ENCODE data around the gene RORB. TPM values are rescaled to one million over a fixed set of nuclear protein-coding genes. Genes with fewer than 3 reads are reported as not detected.

The RORB gene
- total RNA-seq, 1 donor from 2014 or later = 0.02 TPM

DNA sequence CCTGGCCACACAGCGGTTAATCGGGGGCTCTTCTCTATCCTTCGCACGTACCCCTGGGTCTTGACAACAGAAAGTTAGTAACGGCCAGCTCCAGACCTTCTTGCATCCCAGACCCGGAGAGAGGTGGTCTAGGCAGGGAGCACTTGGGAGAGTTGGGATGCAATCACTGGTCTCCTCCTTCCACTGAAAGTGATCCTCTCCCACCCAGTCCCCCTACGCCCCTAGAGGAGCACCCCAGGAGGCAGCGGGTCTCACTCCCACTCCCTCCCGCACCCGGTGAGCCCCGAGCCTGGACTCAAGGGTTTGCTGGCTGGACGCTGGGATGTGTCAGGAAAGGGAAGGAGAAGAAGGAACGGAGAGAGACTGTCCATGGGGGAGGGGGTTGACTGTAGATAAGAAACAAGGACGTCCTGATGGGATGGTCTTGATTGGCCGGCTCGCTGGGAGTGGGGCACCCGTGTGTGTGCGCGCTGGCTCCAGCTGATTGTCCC, 2.0 kb downstream of the RORB start:
- DNase-seq = no peak
- peaks cover 3% of the 10 kb centered on the region for H3K9me3 Mint-ChIP-seq
- intact Hi-C loops (cut with micrococcal nuclease) = no loop called here
- H3K27ac Mint-ChIP-seq = no peak overlapping the region
- no peaks in the 10 kb centered on the region for H3K36me3 Mint-ChIP-seq (ENCODE audit: low read depth)
- H3K4me3 Mint-ChIP-seq = peak overlapping the region; percentile 88
- H3K27me3 Mint-ChIP-seq = peaks cover 62% of the 10 kb centered on the region
- H3K4me1 Mint-ChIP-seq = peaks cover 32% of the 10 kb centered on the region

DNA sequence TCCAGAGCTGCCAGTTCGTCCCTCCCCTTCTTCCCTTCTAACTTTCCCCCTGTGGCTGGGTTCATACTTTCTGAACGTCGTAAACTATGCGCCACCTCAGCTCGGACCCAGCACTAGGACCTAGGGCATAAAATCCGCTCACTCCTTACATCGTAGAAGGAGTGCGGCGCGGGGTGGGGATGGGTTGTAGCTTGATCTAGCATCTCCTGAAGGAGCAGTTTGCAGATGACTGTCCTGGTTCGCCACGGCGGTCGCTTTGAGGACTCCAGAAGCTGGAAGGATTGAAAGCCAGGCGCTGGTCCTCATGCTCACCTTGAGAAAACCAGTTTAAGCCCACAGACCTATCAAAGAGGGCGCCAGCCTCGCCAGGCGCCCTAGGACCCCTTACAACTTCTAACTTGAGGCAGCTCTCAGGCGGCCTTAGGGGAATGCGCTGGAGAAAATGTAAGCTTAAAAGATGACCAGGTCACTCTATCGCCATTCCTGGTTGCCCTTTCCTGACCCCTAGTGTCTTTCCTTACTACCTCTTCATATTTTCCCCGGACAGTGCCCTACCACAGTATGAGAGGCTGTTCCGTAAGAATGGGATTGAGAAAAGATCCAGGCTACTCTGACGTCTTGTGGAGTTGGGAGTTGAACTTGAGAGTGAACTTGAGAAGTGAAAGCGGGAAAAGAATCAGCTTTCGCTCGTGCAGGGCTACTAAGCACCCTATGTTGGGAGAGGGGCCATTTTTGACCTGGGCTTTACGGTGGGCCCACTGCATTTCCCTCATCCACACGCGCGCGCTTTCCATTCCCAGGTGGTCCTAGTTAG, 2.8 kb downstream of the RORB start:
- Mint-ChIP-seq H3K4me3 (peak overlapping the region; percentile 88), H3K9me3 (peaks cover 3% of the 10 kb centered on the region), H3K4me1 (peaks cover 32% of the 10 kb centered on the region), H3K36me3 (ENCODE audit: low read depth) (no peaks in the 10 kb centered on the region), H3K27ac (no peak overlapping the region), H3K27me3 (peaks cover 57% of the 10 kb centered on the region)
- peak; percentile 56 for DNase-seq
- intact Hi-C loops (cut with micrococcal nuclease) = no loop called here

DNA sequence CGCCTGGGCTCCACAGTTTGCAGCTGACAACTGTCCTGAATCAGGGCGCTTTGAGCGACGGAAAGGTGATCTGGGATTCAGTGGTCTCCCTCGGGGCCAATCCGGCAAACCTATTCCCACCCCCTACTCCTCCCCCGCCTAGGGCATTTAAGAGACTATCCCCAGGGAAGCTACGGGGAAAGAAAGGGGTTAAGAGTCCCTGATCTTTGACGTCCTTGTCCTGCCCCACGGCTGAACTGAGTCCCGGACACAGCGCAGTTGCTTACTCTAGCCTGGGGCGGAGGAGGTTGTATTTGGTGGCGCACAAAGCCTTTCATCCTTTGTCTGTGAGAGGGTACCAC, 3.4 kb downstream of the RORB start:
- peaks cover 57% of the 10 kb centered on the region for H3K27me3 Mint-ChIP-seq
- H3K9me3 Mint-ChIP-seq = peaks cover 3% of the 10 kb centered on the region
- H3K27ac Mint-ChIP-seq = no peak overlapping the region
- H3K36me3 Mint-ChIP-seq (ENCODE audit: low read depth) = no peaks in the 10 kb centered on the region
- peaks cover 32% of the 10 kb centered on the region for H3K4me1 Mint-ChIP-seq
- intact Hi-C loops (cut with micrococcal nuclease) = no loop called here
- peak; percentile 55 for DNase-seq
- peak overlapping the region; percentile 88 for H3K4me3 Mint-ChIP-seq

DNA sequence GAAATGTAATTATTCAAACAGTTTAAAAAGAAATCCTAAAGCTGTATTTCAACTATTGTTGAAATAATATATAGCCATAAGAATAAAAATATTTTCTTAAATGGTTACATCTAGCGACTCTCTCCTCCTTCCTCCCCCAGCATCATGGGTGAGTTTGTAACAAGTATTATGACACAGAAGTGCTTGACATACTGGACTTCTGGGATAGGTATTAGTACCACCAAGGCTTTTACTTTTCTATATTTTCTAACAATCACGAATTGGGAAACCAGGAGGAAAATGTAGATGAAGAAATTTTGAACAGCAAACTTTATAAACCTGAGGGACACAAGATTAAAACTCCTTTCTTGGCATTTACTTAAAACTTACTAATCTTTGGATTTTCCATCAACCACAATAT, 4.4 kb downstream of the RORB start:
- intact Hi-C loops (cut with micrococcal nuclease) = no loop called here
- H3K36me3 Mint-ChIP-seq (ENCODE audit: low read depth) = no peaks in the 10 kb centered on the region
- no peak overlapping the region for H3K4me3 Mint-ChIP-seq
- H3K27ac Mint-ChIP-seq = no peak overlapping the region
- H3K27me3 Mint-ChIP-seq = peaks cover 51% of the 10 kb centered on the region
- peaks cover 3% of the 10 kb centered on the region for H3K9me3 Mint-ChIP-seq
- peaks cover 30% of the 10 kb centered on the region for H3K4me1 Mint-ChIP-seq
- no peak for DNase-seq

DNA sequence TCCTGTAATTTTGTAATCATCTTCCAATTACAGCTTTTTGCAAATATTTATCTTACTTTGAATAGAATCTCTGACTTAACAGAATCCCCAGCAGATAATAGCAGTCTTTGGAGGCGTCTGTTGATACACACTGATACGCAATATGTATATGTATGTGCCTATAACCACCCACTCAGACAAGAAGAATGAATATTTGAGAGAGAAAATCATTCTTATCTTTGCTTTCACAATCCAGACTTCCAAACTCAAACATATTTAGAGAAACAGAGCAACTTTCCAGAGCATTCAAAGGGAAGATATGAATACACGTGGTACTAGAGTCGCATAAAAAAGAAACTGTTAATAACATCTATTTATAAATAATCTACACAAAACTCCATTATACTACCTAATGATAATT, 6.1 kb downstream of the RORB start:
- DNase-seq = no peak
- no peak overlapping the region for H3K4me3 Mint-ChIP-seq
- H3K9me3 Mint-ChIP-seq = peaks cover 3% of the 10 kb centered on the region
- no peaks in the 10 kb centered on the region for H3K36me3 Mint-ChIP-seq (ENCODE audit: low read depth)
- intact Hi-C loops (cut with micrococcal nuclease) = no loop called here
- peaks cover 36% of the 10 kb centered on the region for H3K27me3 Mint-ChIP-seq
- H3K4me1 Mint-ChIP-seq = peaks cover 21% of the 10 kb centered on the region
- H3K27ac Mint-ChIP-seq = no peak overlapping the region

DNA sequence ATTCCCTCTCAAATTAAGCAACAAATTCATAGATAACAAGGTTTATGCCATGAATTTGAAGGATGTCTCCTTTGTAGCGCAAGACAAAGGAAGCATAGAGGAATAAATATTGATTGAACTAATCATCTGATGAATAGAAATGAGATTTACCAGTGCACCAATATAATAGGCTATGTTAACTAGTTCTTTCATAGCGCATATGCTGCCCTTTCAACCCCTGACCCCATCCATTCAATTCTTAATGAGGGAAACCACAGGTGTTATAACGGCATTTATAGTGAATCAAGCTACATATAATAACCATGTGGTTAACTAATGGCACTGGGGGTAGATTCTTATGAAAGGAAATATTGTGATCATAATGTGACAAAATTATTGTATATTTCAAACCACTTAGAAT, 6.5 kb downstream of the RORB start:
- peaks cover 3% of the 10 kb centered on the region for H3K9me3 Mint-ChIP-seq
- no peak for DNase-seq
- intact Hi-C loops (cut with micrococcal nuclease) = no loop called here
- peaks cover 35% of the 10 kb centered on the region for H3K27me3 Mint-ChIP-seq
- H3K4me3 Mint-ChIP-seq = no peak overlapping the region
- H3K4me1 Mint-ChIP-seq = peaks cover 19% of the 10 kb centered on the region
- no peaks in the 10 kb centered on the region for H3K36me3 Mint-ChIP-seq (ENCODE audit: low read depth)
- no peak overlapping the region for H3K27ac Mint-ChIP-seq

DNA sequence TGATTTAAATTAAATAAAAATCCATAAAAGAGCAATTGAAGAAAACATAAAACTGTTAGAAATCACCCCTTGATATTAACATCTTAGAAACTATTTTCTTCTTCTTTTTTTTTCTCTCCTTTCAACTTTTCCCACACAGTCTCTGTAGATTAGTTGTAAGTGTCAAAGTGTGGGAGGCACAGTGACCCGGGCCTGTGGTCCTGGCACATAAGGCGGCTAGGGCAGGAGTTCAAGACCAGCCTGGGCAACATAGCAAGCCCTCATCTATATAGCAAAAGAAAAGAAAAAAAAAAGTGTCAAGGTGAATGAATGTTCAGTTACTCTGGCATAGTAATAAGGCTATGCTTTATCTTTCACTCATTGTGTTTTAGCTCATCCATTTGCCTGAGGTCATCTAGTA, 14.2 kb downstream of the RORB start:
- no peaks in the 10 kb centered on the region for H3K36me3 Mint-ChIP-seq (ENCODE audit: low read depth)
- no peak for DNase-seq

DNA sequence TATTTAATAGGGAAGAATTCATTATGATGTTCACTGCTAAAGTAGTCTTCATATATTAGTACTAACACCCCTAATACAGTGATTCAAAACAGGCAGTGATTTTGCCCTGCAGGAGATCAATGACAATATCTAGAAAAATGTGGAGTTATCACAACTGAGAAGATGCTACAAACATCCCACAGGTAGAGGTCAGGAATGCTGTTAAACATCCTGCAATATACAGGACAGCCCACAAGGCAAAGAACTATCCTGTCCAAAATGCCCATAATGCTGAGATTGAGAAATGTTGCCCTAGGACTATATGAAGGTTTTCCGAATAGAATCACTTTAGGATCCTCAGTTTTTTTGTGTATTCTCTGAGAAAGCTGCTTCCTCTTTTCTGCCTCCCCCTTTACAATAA, 15.3 kb downstream of the RORB start:
- H3K4me1 Mint-ChIP-seq = no peaks in the 10 kb centered on the region
- H3K9me3 Mint-ChIP-seq = no peaks in the 10 kb centered on the region
- no peaks in the 10 kb centered on the region for H3K36me3 Mint-ChIP-seq (ENCODE audit: low read depth)
- peaks cover 4% of the 10 kb centered on the region for H3K27me3 Mint-ChIP-seq
- no peak overlapping the region for H3K27ac Mint-ChIP-seq
- no peak overlapping the region for H3K4me3 Mint-ChIP-seq
- intact Hi-C loops (cut with micrococcal nuclease) = no loop called here
- DNase-seq = no peak

More for the DNA sequence above, 14.2 kb downstream of the RORB start:
- no peaks in the 10 kb centered on the region for H3K4me1 Mint-ChIP-seq
- intact Hi-C loops (cut with micrococcal nuclease) = no loop called here
- no peak overlapping the region for H3K4me3 Mint-ChIP-seq
- H3K27ac Mint-ChIP-seq = no peak overlapping the region
- H3K9me3 Mint-ChIP-seq = no peaks in the 10 kb centered on the region
- H3K27me3 Mint-ChIP-seq = peaks cover 4% of the 10 kb centered on the region

DNA sequence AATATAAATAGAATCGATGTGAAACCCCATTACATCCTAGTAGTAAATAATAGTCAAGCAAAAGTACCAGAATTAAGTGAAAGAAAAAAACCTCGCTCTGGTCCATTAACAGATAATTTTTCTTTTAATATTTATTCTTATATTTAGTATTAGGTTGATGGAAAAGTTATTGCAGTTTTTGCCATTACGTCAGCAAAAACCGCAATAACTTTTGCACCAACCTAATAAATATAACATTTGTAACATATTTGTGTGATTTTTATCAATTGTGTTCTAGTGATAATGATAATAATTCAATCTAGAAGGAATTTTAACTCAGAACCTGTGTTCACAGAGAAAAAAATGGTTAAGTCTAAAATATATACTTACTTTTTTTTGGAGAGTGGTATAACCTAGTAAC, 16.1 kb downstream of the RORB start:
- Mint-ChIP-seq H3K27me3 (peaks cover 4% of the 10 kb centered on the region), H3K36me3 (ENCODE audit: low read depth) (no peaks in the 10 kb centered on the region), H3K4me3 (no peak overlapping the region), H3K9me3 (no peaks in the 10 kb centered on the region), H3K4me1 (no peaks in the 10 kb centered on the region), H3K27ac (no peak overlapping the region)
- intact Hi-C loops (cut with micrococcal nuclease) = no loop called here
- no peak for DNase-seq

DNA sequence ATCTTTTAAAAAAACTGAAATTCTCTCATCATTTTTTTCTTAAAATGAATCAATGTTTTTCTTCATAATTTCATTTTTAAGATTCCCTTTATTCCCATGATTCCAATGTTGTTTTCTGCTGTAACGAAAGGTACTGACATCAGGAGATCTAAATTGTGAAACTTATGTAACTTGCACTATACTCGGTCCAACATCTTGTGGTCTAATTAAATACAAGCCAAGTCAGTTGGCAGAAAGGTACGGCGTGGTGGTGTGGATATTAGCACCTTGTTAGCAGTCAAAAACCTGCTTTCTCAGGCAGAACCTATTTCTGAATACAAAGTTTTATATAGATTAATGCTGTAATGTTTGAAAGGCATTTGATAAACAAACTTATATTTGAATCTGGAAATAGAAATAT, 20.1 kb downstream of the RORB start:
- Mint-ChIP-seq H3K27me3 (no peaks in the 10 kb centered on the region), H3K27ac (no peak overlapping the region), H3K4me3 (no peak overlapping the region), H3K4me1 (no peaks in the 10 kb centered on the region), H3K36me3 (ENCODE audit: low read depth) (no peaks in the 10 kb centered on the region), H3K9me3 (no peaks in the 10 kb centered on the region)
- no peak for DNase-seq
- intact Hi-C loops (cut with micrococcal nuclease) = no loop called here

DNA sequence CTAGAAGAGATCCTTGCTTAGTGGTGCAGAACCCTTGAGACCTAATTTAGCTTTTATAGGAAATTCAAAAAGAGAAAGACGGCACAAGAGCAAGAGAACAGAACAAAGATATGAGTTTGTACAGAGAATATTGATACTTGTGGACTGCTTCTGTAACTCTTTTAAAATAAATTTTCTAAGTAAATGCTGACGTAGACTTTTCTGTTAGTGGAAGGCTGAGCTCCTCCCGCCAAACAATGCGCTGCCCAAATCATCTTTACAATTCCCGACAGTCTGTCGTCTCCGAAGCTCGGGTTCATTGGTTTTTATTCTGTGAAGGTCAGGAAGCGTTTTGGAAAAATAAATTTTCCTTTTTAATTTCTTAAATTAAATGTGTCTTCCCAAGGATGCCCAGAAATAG, 22.3 kb downstream of the RORB start:
- intact Hi-C loops (cut with micrococcal nuclease) = no loop called here

DNA sequence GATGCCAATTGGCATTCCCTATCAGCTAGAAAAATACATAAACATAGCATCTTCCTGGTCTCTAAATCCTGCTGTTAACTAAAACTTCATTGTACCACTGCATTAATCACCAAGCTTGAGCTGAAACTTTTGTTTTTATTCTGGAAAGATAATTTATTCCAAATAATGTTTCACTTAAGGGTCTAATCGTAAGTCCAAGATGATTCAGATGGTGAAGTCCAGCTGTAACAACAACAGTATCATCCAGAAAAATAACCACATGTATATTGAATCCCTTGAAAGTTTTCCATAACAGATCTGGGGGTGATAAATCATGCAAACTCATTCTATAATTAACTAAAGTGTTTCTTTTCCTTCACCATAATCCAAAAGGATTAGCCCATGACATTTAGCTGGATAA, 23.9 kb downstream of the RORB start:
- DNase-seq = no peak
- Mint-ChIP-seq H3K27me3 (peaks cover 3% of the 10 kb centered on the region), H3K36me3 (ENCODE audit: low read depth) (no peaks in the 10 kb centered on the region), H3K27ac (no peak overlapping the region), H3K4me3 (no peak overlapping the region), H3K9me3 (no peaks in the 10 kb centered on the region), H3K4me1 (no peaks in the 10 kb centered on the region)
- intact Hi-C loops (cut with micrococcal nuclease) = no loop called here

More for the DNA sequence above, 22.3 kb downstream of the RORB start:
- no peak for DNase-seq
- no peak overlapping the region for H3K27ac Mint-ChIP-seq
- H3K4me3 Mint-ChIP-seq = no peak overlapping the region
- H3K4me1 Mint-ChIP-seq = no peaks in the 10 kb centered on the region
- peaks cover 3% of the 10 kb centered on the region for H3K27me3 Mint-ChIP-seq
- H3K36me3 Mint-ChIP-seq (ENCODE audit: low read depth) = no peaks in the 10 kb centered on the region
- H3K9me3 Mint-ChIP-seq = no peaks in the 10 kb centered on the region

DNA sequence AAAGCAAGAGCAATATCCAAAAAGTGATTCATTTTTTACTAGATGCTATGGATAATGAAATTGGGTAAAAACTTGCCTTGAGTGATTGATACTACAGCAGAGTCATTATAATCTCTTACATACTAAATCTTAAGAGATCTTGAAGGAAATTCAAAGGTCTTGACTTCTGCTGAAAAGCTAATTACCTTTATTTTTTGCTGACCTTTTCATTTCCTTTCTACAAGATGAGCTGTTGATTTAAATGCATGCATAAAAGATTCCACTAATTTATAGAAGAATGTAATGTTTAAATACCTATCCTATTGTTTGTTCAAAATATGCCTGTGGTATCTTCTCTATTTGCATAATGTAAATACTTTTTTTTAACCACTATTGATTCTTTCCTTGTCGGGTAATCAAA, 27.2 kb downstream of the RORB start:
- no peak for DNase-seq
- Mint-ChIP-seq H3K36me3 (ENCODE audit: low read depth) (no peaks in the 10 kb centered on the region), H3K9me3 (no peaks in the 10 kb centered on the region), H3K27me3 (peaks cover 3% of the 10 kb centered on the region), H3K4me3 (no peak overlapping the region), H3K27ac (no peak overlapping the region), H3K4me1 (no peaks in the 10 kb centered on the region)
- intact Hi-C loops (cut with micrococcal nuclease) = no loop called here

DNA sequence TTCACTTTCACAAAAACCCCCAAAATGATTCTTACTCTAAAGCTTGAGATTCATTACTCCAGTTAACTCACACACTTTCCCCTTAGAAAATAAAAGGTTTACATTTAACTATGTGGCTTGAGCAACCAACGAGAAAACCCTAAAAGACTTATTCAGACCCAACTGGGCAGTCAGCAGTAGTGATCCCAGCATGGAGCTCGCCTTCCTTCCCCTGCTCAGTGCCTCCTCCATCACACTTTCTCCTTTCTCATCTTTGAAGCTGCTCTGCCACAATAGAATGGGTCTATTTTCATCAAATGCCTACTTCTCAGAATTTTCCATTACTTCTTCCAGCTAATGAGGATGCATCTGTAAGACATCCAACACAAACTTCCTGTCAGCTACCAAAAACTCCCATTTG, 29.1 kb downstream of the RORB start:
- peaks cover 3% of the 10 kb centered on the region for H3K27me3 Mint-ChIP-seq
- no peaks in the 10 kb centered on the region for H3K36me3 Mint-ChIP-seq (ENCODE audit: low read depth)
- no peak for DNase-seq
- no peak overlapping the region for H3K4me3 Mint-ChIP-seq
- intact Hi-C loops (cut with micrococcal nuclease) = no loop called here
- no peaks in the 10 kb centered on the region for H3K9me3 Mint-ChIP-seq
- no peaks in the 10 kb centered on the region for H3K4me1 Mint-ChIP-seq
- no peak overlapping the region for H3K27ac Mint-ChIP-seq

DNA sequence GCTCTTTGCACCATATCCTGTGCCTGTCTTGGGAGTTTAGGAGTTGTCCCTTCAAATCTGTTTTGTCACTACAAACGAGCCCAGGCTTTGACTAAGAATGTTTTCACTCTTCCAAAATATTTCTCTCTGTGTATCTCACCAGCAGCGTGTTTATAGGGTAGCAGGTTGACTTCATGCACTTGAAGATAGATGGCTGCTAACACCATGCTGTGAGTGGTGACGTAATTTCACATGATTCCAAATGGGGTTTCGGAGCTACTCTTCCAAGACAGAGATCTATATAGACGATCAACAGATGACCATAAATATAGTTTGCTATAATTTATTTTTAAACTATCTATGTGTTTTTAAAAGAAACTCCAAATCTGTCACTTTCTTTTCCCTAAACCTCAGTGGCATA, 30.6 kb downstream of the RORB start:
- H3K9me3 Mint-ChIP-seq = no peaks in the 10 kb centered on the region
- no peaks in the 10 kb centered on the region for H3K4me1 Mint-ChIP-seq
- DNase-seq = no peak
- no peak overlapping the region for H3K4me3 Mint-ChIP-seq
- peaks cover 3% of the 10 kb centered on the region for H3K27me3 Mint-ChIP-seq
- no peaks in the 10 kb centered on the region for H3K36me3 Mint-ChIP-seq (ENCODE audit: low read depth)
- H3K27ac Mint-ChIP-seq = no peak overlapping the region
- intact Hi-C loops (cut with micrococcal nuclease) = no loop called here

Measured in activated CD4-positive, alpha-beta T cell treated with anti-CD3 and anti-CD28 coated beads, Interleukin-2, amount 10 ng/mL, durations not matched to agents 24 days and 14 days (primary cell).